ENCODE results near the gene TTLL4.

TTLL4 gene

GRCh38 chr2:218718058-218718457, 7.4 kb downstream of the TTLL4 start:
- no peak for DNase-seq

DNA sequence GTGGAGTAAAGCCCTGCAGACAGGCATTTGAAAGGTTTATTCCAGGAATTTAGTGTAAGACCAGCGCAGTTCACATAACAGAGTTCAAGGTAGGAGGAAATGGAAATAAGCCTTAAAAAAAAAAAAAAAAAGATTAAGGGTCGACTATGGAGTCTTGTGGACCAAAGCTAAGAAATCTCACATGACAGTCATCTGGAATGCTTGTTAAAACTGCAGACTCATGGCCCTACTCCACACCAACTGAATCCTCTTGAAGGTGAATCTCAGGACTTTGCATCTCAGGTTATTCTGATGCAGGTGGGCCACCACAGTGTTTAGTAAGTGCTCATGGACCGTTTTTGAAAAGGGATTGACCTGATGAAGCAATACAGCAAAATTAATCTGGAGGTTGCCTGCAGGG, 8.8 kb downstream of the TTLL4 start:
- DNase-seq: no peak

DNA sequence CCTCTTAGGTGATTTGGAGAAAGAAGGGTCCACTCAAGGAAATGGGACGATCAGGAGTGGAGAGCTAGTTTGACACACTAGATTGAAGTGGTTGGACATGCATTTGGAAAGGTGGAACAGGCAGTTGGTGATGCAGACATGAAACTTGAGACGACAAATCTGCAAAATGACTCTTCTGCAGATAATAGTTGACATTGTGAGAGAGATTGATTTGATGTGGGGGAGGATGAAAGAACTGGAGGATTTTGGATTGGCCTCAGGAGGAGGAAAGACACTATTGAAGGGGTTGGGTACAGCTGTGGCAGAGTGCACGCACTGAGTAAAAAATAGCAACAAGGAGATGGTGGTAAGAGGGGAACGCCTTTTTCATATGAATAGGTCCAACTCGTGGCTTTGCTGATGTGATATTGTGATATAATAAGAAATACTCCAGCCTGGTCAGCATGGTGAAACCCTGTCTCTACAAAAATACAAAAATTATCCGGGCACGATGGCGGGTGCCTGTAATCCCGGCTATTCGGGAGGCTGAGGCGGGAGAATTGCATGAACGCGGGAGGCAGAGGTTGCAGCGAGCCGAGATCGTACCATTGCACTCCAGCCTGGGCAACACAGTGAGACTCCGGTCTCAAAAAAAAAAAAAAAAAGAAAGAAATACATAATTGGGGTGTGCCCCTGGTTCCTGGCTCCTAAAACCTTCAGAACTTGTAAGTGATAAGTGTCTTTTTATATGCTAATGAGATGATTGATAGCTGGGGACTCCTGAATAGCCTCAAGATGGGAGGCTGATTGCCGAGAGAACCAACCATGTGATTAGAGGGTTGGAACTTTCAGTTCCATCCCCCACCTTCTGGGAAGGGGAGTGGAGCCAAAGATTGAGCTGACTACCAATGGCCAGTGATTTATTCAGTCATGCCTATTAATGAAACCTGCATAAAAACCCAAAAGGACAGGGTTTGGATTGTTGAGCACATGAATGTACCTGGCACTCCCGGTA, 9.7 kb downstream of the TTLL4 start:
- no peak for DNase-seq

GRCh38 chr2:218721488-218721887, 10.9 kb downstream of the TTLL4 start:
- no peak for DNase-seq

GRCh38 chr2:218721934-218722333, 11.3 kb downstream of the TTLL4 start:
- no peak for DNase-seq

DNA sequence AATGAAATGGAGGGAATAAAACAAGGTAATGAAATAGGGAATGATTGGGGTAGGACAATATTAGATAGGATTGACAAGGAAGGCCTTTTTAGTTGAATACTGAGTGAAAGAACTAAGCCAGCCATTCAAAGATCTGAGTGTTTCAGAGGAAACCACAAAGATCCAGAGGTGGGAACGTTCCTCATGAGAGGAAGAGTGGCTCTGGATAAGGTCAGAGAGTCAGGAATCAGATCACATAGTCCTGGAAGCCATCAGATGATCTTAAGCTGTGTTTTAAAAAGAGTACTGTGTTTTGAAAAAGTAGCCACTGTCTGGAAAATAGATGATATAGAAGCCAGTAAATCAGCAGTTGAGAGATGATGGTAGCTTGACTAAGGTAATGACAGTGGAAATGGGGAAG, 11.8 kb downstream of the TTLL4 start:
- no peak for DNase-seq

GRCh38 chr2:218722876-218723785, 12.5 kb downstream of the TTLL4 start:
- DNase-seq: no peak

- no peak for DNase-seq
Measured at GRCh38 chr2:218726004-218726574, 15.5 kb downstream of the TTLL4 start.

- no peak for DNase-seq
Measured at GRCh38 chr2:218727502-218728165, 17.0 kb downstream of the TTLL4 start.

DNA sequence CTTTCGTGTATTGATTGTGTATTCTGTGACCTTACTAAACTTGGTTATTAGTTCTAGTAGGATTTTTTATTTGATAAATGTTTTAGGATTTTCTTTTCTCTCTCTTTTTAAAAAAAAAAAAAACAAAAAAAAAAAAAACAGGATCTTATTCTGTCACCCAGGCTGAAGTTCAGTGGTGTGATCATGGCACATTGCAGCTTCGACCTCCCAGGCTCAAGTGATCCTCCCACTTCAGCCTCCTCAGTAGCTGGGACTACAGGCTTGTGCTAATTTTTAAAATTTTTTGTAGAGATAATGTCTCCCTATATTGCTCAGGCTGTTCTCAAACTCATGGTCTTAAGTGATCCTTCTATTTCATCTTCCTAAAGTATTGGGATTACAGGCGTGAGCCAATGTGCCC, 19.0 kb downstream of the TTLL4 start:
- DNase-seq: no peak

- DNase-seq: no peak
Measured at GRCh38 chr2:218732052-218732760, 21.6 kb downstream of the TTLL4 start.

- DNase-seq: no peak
Measured at GRCh38 chr2:218732761-218733158, 22.1 kb downstream of the TTLL4 start.

DNA sequence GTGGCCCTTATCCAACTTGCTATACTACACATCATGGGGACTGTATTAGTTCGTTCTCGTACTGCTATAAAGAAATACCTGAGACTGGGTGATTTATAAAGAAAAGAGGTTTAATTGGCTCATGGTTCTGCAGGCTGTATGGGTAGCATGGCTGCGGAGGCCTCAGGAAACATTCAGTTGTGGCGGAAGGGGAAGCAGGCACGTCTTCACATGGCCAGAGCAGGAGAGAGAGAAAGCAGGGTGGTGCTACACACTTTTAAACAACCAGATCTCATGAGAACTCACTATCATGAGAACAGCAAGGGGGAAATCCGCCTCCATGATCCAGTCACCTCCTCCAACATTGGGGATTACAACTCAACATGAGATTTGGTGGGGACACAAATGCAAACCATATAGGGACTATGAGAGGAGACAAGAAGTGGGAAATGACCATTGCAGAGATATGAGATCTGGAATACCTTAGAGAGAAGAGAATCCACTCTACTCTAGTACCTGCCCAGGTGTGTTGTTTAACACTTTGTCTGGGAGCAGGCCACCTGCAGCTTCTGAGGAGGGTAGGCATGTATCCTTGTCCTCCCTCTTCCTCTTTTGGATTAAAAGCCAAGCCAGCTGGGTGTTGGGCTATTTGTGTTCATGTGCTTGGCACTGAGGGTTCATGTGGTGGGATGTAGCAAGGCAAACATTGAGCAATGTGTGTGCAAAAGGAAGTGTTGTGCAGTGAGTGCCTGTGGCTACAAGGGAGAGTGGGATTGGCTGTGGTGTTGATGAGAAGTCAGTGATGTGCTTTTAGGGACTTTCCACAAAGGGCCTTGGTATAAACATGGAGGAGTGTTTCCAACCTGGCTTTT, 22.8 kb downstream of the TTLL4 start:
- no peak for DNase-seq

DNA sequence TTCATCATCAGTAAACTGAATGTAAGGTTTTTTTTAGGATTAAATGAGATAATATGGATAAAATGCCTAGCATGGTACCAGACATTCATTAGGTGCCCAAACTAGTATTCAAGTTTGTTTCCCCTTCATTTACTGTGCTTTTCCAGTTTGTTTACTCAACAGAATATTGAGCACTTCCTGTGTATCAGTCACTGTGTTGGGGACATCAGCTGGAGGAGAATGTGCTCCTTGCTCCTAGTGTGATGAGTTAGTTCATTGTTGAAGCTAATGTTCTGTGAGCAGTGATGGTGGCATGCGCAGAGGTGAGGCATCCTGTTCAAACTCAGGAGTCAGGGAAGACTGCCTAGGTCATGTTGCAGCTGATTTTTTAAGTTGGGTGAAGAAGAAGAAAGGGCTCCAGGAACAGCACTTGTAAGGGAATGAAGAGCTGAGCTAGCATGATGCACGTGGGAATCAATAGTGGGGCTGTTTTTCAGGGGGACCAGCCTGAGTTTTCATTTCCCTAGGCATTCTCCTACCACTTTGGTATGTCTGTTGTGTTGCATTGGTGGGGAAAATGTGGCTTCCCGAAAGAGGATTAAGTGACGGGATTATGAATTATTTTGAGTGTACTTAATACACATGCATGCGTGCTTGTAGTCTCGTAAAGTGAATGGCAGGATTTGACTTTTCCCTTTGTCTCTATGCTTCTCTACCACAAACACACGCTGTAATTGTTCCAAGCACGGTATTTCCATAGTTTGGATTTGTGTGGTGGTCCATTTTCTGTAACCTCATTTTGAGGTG, 23.7 kb downstream of the TTLL4 start:
- no peak for DNase-seq

DNA sequence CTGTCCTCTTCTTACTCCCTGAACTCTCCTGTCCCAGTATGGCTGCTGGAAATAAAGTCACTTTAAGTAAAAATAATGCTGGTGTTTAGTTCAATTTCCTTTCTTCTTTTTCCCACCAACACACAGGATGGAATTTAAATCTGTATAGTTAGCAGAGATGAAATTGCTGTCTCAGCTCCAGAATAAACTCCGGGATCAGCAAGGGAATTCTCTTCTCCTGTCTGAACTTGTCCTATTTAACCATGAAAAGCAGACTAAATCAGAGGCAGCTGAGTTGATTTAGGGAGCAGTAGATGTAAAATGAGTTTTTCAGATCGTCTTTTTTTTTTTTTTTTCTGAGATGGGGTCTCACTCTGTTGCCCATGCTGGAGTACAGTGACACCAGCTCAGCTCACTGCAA, 25.9 kb downstream of the TTLL4 start:
- no peak for DNase-seq

GRCh38 chr2:218743068-218743467, 32.4 kb downstream of the TTLL4 start:
- no peak for DNase-seq

- no peak for DNase-seq
Measured at GRCh38 chr2:218744615-218745014, 34.0 kb downstream of the TTLL4 start.

- no peak for DNase-seq
Measured at GRCh38 chr2:218745160-218745558, 34.5 kb downstream of the TTLL4 start.

DNA sequence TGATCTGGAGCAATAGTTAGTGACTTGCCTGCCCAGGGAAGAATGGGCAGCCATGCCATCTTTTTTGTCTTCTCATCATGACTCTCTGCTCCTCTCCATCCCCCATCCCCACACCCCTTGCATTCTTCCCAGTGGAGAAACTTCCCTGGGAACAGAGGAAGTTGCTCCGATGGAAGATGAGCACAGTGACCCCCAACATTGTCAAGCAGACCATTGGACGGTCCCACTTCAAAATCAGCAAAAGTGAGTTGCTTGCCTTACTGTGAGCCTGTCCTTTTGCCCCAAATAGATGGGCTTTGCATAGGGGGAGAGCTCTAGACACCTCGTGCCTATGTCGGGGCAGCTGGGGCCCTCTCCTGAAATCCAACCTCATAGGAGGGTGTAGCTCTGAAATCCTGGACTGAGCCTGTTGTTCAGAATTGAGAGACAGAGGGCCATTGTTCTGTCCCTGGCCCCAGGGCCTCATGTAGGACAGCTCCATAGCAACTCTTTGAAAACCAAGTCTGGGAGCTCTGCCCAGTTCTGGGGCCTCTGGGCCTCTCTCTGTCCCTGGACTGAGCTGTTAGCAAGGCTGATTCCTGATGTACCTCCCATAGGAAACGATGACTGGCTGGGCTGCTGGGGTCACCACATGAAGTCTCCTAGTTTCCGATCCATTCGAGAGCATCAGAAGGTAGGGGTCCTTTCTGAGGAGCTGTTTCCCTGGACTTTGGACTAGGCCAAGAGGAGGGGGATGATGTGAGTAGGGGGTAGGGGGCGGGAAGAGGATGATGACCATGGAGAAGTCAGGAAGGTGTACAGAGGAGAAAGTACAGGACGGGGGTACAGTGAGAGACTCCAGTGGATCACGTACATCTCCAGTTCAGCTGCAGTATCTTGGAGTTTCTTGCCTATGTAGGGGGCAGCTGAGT, 35.2 kb downstream of the TTLL4 start:
- no peak for DNase-seq
